CD4-positive, alpha-beta T cell treated with Interferon gamma for 1 hour (primary cell): ENCODE data around the gene ELAC2.
A peak's percentile ranks its signal among the peaks of the same experiment; 100 is the strongest.

Experiments
- DNase-seq: peaks from one replicate; pipeline ENCODE4 v3.0.0-alpha.2; 2020

The ELAC2 gene

DNA sequence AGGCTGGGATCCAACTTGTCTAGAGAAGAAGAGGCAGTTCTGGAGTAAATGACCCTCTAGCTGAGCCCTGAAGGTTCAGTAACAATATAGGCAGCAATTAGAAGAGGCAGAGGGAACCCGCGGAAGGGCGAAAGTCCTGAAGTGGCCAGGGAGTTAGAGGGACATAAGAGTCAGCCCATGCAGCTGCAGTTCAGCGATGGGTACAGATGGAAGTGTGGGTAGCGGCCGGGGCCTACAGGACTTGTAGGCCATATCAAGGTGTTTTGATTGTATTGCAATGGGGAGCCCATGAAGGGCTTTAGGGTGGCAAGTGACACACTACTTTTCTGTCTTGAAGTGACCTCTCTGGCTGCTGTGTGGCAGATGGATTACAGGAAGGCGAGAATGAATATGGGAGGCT is 3.0 kb downstream of the ELAC2 start:
- no peak for DNase-seq

DNA sequence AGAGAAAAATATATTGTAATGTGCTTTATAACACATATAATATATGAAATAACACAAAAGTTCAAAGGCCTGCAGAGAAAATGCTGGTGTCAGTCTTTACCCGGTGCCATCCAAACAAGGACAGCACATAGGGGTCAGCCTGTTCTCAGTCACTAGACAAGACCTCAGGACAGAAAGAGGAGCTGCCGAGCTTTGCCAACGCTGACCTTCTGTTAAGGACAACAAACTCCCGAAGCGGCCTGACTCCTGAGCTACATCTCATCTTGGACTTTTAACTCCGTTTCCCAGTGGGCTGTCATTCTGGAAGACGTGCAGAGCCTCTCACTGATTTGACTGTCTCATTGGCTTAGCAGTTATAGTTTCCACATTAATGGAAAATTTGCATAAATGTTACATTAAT is 6.9 kb downstream of the ELAC2 start:
- no peak for DNase-seq

DNA sequence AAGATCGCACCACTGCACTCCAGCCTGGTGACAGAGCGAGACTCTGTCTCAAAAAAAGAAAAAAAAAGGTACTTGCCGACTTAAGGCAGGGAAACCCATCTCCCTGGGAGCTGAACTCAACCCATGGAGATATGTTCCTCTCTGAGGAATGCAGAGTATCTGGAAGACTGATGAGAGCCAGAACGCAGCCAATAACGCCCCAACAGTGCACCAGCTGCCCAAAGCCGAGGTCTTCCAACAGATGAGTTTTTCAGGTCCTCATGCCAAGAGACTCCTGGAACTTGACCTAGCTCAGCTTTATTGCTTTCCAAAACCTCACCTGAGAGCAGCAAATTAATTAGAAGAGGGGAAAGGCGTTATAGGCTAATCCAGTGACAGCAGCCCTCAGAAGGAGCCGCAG is 9.4 kb downstream of the ELAC2 start:
- DNase-seq: no peak

DNA sequence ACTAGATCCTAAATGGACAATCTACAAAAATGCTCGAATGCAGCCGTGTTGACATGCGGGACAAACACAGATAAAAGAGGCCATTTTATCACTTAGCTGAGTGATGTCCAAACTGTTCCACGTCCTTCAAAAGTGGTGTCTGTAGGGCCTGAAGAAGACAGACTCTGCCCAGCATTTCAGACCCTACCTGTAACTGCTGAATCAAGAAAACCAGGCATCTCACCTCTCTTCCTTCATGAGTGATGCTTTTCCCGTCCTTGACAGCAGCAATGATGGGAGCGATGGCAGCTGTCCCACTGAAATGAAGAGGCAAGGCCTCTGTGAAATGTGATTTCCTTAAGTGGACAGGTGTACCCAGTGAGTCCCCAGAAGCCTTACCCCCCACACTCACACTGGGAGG is 12.3 kb downstream of the ELAC2 start:
- no peak for DNase-seq

DNA sequence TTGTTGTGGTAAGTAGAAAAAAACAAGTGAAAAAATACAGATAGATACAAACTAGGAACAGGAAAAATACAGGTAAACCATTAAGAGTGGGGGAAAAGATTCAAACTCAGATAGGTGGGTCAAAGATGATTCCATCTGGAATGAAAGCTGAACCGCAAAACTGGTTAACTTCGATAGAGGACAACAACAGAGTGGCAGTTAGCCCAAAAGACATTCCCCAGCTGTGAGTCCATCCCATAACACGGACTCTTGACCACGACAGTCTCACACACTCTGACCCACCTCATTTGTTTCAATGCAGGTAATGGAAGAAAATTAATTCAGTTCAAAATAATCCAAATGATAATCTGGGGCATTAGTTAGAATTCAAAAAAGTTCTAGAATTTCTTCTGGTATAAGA is 13.5 kb downstream of the ELAC2 start:
- DNase-seq: no peak

DNA sequence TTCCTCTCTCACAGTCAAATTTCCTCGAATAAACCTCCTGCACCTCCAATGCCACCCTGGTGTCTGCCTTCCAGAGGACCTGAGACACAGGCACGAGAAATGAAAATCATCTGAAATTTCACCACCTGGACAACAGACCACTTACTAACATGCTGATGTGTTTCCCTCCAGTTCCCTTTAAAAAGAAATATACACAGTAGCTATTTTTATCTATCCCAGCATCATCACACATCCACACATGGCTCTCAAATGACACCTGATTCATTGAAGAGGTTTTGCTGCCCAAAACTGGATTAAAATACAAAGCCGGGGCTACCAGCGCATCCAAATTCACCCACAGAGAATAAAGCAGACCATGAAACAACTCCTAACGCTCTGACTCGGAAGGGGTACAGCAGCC is 13.9 kb downstream of the ELAC2 start:
- DNase-seq: no peak

DNA sequence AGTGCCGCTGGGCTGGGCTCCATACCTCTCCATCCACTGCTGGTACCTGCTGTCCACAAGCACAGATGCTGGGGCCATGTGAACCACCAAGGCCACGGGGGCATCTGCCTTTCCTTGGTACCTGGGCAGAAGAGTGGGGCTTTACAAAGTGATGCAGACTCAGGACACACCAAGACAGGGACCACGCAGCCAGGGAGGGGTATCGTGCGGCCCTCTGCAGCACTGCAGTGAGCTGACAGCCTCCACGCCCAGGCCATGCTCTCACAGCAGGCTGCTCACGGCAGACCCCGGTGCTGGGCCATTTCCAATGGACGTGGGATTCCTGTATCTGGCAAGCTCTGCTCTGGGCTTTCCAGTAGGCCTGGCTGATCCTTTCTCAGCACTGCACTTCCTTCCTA is 14.4 kb downstream of the ELAC2 start:
- no peak for DNase-seq

DNA sequence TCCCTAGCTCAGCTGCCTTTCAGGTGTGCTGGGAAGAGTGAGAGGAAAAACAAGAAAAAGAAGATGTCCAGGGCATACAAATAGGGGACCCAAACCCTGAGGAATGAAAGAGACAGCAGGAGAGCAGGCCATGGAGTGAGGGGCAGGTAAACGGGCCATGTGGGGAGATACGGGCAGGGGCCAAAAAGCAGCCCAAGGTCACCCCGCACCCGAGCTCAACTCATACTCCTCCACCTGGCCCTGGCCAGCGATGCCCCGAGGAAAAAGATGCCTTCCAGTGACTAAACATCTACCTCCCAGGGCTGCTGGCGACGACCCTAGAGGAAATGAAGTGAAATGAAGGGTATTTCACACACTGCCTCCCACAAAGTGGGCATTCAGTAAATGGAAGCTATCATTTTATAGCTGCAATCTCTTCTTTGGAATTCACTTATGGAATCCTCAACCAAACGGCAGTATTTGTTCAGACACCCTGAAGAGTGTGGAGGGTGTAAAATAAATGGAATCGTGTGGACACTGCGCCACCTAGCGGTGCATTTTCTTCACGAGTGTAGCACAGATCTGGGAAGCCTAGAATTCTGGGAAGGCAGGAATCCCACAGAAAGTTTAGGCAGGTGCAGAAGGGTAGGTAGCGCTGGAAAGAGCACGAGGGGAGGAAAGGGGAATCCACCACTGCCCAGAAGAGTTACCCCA is 14.9 kb downstream of the ELAC2 start:
- DNase-seq: peak; percentile 11

DNA sequence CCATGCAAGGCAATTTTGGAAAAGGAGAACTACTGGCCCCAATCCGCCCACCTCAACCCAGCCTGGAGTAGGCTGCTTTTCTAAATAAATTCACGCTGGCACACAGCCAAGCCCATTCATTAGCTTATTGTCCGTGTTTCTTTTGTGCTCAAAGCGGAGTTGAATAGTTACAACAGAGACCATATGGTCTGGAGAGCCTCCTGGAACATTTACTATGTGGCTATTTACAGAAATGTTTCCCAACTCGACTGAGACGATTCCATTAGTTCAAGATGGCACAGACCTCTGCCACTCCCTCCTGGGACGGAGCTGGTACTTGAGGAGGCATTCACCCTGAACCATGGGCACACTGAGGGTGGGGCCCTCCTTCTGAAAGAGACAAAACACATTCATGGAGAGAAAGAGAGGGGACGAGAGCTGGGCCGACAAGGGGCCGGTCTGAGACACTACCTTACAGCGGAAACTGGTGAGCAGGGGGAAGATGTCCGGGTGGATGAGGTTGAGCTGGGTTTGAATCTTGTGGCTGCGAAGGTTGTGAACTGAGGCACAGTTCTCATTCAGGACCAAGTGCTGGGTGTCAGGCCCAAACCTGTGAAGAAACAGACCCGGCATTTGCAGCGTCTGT is 15.7 kb downstream of the ELAC2 start:
- DNase-seq: no peak

DNA sequence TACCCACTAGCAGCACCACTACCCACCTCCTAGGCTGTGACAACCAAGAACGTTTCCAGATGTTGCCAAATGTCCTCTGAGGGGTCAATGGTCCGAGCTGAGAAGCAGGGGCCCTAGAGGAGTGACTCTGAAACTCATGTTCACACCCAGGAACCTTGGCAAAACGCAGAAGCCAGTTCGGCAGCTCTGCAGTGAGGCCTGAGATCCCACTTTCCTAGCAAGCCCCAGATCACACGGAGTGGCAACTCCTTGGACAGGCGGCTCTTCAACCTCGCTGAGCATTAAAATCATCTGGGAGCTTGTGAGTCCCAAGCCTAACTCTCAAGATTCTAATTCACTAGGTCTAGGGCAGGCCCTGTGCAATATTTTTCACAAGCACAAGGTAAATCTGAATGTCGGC is 17.3 kb downstream of the ELAC2 start:
- no peak for DNase-seq

DNA sequence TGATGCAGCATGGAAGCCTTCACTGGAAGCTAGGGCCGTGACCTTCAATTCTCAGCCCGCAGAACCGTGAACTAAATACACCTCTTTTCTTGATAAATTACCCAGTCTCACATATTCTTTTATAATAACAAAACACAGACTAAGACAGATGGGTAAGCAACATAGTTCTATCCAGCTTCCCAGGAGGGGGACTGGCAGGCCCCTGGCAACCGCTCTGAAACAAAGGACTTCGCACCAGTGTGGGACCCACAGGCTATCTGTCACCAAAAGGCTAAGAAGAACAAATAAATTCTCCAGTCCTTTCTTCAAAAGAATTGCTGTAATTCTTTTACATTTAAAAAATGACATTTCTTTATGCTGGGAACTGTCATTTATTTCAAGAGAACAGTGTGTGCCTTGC is 19.0 kb downstream of the ELAC2 start:
- no peak for DNase-seq

DNA sequence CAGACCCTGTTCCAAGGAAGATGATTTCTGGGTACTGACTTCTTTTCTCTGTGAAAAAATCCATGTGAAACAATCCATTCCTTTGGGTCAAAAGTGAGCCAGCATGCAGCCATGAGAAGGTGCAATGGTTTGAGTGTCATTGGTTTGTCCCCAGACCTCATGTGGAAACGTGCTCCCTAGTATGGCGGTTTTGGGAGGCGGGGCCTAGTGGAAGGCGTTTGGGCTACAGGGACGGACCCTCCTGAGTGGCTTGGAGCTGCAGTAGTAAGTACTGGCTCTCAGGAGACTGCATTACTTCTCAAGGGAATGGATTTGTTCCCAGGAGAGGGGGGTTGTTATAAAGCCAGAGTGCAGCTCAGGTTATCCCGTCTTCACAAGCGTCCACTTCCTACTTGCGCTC is 19.4 kb downstream of the ELAC2 start:
- DNase-seq: no peak

DNA sequence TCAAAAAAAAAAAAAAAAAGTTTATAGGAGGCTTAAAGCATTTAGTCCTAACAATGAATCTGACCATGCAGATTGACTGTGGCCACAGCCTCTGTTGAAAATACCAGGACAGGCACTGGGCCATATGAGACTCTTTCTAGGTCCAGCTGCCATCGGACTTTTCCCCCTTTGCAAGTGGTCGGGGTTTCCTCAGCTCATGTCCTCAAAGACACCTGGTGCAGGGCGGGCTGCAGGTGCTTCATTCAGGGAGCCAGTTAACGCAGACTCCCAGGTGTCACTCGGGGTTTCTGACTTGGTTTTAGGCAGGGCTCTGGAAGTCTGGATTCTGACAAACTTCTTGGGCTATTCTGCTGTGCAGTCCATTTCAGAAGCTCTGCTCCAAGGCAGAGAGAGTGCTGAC is 20.9 kb downstream of the ELAC2 start:
- DNase-seq: no peak

DNA sequence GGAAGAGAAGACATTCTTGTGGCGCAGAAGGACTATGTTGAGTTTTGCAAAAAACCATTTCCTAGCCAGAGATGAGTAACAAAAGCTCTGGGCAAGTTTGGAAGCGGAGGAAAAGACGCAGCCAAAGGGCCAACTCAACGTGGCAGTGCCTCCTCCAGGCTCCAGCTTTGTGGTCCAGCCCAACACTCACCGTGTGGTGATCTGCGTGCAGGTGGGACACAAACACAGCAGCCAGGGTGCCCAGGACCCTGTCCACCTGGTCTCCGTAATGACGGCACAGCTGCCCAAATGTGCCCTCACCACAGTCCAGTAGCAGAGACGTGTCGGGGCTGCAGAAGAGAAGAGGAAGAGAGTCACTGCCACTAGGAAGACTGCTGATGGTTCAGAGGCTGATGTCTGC is 21.5 kb downstream of the ELAC2 start:
- DNase-seq: no peak

DNA sequence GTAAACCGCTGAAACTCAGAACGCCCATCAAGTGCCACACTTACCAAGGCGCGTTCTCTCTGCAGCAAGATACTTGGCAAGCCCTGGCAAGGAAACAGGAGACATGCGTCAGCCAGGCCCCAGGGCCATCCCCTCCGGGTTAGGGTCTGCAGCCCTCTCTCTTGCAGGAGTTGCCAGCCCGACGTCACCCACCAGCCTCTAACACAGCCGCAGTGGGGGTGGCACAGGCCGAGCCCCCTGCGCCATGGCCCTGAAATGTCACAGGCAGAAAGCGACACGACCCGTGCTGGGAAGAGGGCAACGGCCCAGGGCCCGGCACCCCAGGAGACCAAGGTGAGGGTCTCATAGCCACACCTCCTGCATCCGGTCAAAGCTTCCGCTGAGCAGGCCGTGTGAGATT is 21.9 kb downstream of the ELAC2 start:
- no peak for DNase-seq

DNA sequence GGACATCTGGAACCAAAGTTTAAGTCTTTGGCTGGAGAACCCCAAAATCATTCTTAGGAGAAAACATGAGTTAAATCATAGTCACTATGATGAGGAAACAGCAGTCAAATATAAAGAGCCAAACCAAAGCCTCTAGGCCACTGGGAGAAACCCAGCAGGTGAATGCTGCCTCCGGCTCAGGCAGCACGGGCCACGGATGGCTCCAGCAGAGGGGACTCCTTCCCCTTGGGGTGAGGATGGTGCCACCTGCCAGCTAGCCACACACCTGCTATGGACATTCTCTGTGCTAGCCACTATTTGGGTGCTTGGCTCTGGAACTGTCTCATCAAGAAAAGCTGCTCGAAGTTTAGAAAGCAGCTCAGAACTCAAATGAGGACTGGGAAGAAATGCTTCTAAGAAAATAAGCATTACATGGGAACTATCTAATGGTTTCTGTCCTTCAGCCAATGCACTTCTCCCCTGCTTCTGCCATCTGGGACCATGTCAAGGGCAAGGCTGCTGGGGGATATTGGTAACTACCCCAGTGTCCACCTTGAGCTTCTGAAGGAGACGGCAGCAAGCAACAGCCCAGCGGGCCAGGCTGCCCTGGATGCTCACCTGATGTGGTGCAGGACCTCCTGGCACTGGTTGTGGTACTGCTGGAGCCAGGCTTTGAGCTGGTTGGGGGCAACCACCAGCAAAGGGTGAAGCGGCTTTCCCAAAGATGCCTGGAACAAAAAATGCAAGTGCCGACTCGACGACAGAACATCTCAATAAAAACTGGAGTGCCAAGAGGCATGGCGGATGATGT is 22.5 kb downstream of the ELAC2 start:
- no peak for DNase-seq

DNA sequence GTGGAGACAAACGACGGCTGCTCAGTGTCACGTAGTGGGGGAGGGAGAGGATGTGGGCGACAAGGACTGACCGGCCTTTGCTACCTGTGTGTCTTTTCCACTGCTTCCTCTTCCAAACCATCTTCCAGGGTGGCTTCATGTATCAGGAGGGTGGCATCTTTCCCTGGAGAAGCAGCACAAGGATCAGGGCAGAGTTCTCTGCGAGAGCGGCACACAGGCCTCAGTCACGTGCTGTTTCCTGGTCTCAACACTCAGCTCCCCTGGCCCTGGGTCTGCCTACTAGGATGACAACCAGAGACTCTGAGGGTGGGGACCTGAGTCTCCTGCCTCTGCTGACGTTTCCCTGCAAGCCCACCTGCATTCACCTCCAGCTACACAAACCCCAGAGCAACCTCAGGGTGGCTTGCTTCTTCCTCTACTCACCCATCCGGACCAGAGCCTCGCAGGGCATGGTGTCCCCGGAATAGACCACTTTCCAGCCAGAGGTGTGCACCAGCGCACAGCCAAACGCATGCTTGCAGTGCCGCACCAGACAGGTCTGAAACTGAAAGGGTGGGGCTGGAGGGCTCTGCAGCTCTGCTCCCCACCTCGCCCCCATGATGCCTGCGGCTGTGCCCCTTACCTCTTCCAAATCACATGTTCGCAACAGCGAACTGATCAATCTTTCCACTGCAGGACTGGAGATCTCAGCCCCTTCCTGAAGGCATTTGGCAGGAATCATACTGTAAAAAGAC is 23.3 kb downstream of the ELAC2 start:
- no peak for DNase-seq

DNA sequence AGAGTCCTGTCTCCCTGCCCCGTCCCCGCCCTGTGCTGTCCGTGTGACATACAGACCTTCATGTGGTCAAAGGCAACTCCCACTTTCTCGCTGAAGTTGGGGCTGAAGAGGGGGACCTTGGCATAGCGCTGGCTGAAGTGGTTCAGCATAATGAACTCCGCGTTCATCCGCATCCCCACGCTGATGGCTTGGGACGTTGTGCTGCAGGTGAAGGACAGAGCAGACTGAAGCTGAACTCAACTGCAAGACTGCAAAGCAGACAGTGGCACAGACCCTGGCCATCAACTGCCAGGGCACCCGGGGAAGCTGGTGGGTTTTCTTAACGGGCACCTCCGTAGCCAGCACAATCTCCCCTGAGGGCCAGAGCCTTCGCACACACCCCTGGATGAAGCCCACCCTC is 24.2 kb downstream of the ELAC2 start:
- DNase-seq: no peak

DNA sequence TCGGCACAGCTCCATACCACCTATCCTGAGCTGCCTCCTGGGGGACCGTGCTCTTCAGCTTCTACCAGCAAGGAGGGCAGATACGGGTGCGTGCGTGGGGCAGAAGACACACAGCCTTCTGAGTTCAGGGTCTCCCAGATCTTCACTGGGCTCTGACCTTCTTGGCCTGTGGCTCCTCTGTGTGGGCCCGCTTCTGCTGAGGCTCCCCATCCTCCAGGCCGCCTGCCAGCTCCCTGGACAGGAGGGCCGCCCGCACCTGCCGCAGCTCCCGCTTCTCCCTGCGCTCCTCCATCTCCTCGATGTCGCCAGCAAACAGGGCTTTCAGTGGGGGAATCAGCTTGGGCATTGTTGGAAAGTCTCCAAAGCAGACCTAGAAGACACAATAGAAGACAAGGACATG is 25.2 kb downstream of the ELAC2 start:
- DNase-seq: no peak

DNA sequence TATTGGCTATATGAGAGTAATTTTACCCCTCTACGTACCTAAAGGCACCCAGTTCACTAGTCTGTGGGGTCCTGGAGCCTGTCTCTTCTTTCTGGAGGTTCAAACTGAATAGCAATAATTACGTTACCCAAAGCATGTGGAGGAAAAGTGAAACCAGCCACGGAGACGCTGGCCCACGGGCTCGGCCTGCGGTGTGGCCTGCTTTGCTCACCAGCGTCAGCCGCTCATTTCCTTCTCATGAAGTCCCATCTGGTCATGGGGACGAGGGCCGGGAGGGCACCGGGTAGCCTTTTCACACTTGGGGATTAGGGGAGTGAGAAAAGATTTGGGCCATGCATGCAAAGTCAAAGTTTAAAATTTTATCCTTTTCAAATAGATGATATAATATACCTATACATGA is 26.9 kb downstream of the ELAC2 start:
- DNase-seq: no peak

DNA sequence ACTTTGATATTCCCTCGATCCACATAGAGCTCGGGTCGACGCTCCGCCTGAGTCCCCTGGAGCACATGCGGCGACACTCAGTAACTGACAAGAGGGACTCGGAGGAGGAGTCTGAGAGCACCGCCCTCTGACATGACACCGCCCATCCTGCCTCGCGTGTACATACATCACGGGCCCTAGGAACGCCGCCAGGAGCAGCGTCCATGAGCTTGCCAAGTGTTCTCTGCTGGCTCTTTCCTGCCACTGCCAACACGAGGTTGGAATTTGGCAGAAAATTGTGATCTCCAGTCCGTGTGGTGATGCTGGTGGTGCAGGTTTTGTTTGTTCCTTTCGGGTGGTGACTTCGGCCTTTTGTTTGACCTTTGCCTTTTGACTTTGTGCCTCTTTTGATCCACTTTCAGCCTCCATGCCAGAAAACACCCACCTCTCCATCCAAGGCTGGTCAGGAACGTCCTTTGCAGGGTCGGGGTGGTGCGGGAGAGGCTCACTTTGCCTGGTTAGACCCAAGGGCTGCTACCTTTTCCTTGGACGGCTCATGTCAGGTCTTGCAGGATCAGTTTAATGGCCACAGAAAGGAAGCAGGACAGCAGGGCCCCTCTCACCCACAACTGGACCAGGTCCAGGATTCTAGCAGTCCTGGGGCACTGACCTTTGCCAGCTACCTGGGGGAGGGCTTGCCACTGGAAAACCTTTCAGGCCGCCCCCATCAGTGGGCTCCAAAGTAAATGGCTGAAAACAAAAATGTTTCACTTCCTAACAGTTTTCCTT is 27.6 kb downstream of the ELAC2 start:
- DNase-seq: no peak

DNA sequence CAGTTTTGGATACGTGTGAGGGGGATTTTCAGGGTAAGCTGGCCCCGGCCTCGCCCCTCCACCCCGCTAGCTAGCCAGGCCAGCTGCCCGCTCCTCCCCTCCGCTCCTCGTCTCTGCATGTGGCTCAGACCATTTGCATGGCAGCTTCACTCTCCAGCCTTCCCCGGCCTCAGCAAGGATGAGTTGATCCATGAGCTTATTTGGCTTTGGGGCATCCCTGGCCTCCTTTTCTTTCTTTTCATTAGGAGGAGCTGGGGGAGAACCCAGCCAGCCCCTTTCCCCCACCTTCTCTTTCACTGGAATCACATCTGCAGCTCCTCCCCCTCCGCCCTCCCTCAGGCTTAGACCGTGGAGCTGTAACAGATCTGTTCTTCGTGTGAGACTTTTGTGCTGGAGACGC is 30.7 kb downstream of the ELAC2 start:
- DNase-seq: no peak
